ENCODE data around the gene MUSTN1. TPM values are rescaled to one million over a fixed set of nuclear protein-coding genes. Genes with fewer than 3 reads are reported as not detected.

Gene MUSTN1
- total and polyA plus RNA-seq, 2 experiments from 2014 or later: 1.2 to 1.4 TPM

DNA sequence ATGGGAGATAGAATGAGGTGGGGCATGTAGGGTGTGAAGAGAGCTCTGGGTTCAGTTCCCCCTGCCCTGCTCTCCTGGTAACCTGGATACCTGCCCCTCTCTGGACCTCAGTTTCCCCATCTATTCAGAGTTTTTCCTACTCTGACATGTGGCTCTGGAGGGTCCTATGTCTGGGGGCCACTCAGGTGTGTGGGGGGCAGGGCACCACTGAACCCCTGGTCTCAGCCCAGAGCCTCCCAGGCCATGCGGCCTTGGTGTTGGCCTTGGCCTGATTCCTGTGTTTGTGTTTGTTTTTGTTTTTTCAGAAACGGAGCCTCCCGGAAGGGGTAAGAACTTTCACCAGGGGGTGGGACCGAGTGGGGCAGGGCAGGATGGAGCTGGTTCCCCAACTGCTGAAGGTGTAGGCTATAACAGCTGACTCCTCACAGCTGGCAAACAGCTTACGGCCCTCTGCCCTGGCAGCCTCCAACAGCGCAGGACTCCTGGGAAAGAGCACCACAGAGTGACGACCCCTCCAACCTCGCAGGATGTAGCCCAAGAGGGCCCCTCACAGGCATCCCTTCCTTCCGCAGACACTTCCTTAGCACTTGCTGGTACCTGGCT, 39.4 kb downstream of the MUSTN1 start:
- ATAC-seq: no peak
- H3K27me3 Mint-ChIP-seq (ENCODE audit: insufficient read depth, low read depth, poor library complexity): peaks cover 17% of the 10 kb centered on the region
- H3K9me2 ChIP-seq (ENCODE audit: insufficient read depth): no peaks in the 10 kb centered on the region
- no peaks in the 10 kb centered on the region for H3F3A ChIP-seq (replicated peaks; ENCODE audit: low read depth)
- H3K4me3 Mint-ChIP-seq: no peak overlapping the region
- no peak overlapping the region for H3K27ac Mint-ChIP-seq
- TF ChIP-seq ZNF114 (CRISPR knock-in tag; IDR thresholded peaks at IDR 0.05) (no peak), CREB1 (CRISPR knock-in tag; IDR thresholded peaks at IDR 0.05; ENCODE audit: low read depth) (no peak), EZH2phosphoT487 (IDR thresholded peaks at IDR 0.05; ENCODE audit: unreplicated experiment) (no peak), JUNB (IDR thresholded peaks at IDR 0.05; ENCODE audit: unreplicated experiment) (no peak), EZH2 (IDR thresholded peaks at IDR 0.05; ENCODE audit: low read depth, unreplicated experiment) (no peak), NANOG (IDR thresholded peaks at IDR 0.05; ENCODE audit: borderline replicate concordance) (no peak), ZNF331 (CRISPR knock-in tag; IDR thresholded peaks at IDR 0.05; ENCODE audit: low read depth) (no peak), POLR2AphosphoS5 (IDR thresholded peaks at IDR 0.05; ENCODE audit: low read depth) (no peak), STAT1 (IDR thresholded peaks at IDR 0.05; ENCODE audit: unreplicated experiment) (no peak), ETS1 (IDR thresholded peaks at IDR 0.05) (no peak), CTCF (conservative IDR thresholded peaks at IDR 0.05; ENCODE audit: low read depth in 2 of 2) (no peak)
- TF ChIP-seq, protein P1, sequence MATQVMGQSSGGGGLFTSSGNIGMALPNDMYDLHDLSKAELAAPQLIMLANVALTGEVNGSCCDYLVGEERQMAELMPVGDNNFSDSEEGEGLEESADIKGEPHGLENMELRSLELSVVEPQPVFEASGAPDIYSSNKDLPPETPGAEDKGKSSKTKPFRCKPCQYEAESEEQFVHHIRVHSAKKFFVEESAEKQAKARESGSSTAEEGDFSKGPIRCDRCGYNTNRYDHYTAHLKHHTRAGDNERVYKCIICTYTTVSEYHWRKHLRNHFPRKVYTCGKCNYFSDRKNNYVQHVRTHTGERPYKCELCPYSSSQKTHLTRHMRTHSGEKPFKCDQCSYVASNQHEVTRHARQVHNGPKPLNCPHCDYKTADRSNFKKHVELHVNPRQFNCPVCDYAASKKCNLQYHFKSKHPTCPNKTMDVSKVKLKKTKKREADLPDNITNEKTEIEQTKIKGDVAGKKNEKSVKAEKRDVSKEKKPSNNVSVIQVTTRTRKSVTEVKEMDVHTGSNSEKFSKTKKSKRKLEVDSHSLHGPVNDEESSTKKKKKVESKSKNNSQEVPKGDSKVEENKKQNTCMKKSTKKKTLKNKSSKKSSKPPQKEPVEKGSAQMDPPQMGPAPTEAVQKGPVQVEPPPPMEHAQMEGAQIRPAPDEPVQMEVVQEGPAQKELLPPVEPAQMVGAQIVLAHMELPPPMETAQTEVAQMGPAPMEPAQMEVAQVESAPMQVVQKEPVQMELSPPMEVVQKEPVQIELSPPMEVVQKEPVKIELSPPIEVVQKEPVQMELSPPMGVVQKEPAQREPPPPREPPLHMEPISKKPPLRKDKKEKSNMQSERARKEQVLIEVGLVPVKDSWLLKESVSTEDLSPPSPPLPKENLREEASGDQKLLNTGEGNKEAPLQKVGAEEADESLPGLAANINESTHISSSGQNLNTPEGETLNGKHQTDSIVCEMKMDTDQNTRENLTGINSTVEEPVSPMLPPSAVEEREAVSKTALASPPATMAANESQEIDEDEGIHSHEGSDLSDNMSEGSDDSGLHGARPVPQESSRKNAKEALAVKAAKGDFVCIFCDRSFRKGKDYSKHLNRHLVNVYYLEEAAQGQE (IDR thresholded peaks at IDR 0.05; ENCODE audit: unreplicated experiment): no peak
- TF ChIP-seq, protein P2, sequence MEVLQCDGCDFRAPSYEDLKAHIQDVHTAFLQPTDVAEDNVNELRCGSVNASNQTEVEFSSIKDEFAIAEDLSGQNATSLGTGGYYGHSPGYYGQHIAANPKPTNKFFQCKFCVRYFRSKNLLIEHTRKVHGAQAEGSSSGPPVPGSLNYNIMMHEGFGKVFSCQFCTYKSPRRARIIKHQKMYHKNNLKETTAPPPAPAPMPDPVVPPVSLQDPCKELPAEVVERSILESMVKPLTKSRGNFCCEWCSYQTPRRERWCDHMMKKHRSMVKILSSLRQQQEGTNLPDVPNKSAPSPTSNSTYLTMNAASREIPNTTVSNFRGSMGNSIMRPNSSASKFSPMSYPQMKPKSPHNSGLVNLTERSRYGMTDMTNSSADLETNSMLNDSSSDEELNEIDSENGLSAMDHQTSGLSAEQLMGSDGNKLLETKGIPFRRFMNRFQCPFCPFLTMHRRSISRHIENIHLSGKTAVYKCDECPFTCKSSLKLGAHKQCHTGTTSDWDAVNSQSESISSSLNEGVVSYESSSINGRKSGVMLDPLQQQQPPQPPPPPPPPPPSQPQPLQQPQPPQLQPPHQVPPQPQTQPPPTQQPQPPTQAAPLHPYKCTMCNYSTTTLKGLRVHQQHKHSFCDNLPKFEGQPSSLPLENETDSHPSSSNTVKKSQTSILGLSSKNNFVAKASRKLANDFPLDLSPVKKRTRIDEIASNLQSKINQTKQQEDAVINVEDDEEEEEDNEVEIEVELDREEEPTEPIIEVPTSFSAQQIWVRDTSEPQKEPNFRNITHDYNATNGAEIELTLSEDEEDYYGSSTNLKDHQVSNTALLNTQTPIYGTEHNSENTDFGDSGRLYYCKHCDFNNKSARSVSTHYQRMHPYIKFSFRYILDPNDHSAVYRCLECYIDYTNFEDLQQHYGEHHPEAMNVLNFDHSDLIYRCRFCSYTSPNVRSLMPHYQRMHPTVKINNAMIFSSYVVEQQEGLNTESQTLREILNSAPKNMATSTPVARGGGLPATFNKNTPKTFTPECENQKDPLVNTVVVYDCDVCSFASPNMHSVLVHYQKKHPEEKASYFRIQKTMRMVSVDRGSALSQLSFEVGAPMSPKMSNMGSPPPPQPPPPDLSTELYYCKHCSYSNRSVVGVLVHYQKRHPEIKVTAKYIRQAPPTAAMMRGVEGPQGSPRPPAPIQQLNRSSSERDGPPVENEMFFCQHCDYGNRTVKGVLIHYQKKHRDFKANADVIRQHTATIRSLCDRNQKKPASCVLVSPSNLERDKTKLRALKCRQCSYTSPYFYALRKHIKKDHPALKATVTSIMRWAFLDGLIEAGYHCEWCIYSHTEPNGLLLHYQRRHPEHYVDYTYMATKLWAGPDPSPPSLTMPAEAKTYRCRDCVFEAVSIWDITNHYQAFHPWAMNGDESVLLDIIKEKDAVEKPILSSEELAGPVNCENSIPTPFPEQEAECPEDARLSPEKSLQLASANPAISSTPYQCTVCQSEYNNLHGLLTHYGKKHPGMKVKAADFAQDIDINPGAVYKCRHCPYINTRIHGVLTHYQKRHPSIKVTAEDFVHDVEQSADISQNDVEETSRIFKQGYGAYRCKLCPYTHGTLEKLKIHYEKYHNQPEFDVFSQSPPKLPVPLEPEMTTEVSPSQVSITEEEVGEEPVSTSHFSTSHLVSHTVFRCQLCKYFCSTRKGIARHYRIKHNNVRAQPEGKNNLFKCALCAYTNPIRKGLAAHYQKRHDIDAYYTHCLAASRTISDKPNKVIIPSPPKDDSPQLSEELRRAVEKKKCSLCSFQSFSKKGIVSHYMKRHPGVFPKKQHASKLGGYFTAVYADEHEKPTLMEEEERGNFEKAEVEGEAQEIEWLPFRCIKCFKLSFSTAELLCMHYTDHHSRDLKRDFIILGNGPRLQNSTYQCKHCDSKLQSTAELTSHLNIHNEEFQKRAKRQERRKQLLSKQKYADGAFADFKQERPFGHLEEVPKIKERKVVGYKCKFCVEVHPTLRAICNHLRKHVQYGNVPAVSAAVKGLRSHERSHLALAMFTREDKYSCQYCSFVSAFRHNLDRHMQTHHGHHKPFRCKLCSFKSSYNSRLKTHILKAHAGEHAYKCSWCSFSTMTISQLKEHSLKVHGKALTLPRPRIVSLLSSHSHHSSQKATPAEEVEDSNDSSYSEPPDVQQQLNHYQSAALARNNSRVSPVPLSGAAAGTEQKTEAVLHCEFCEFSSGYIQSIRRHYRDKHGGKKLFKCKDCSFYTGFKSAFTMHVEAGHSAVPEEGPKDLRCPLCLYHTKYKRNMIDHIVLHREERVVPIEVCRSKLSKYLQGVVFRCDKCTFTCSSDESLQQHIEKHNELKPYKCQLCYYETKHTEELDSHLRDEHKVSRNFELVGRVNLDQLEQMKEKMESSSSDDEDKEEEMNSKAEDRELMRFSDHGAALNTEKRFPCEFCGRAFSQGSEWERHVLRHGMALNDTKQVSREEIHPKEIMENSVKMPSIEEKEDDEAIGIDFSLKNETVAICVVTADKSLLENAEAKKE (CRISPR knock-in tag; IDR thresholded peaks at IDR 0.05): no peak
- H3K9me3 Mint-ChIP-seq: no peaks in the 10 kb centered on the region
- H3K4me1 ChIP-seq (ENCODE audit: insufficient read depth): no peaks in the 10 kb centered on the region
- H3K4me1 Mint-ChIP-seq: no peaks in the 10 kb centered on the region
- no peak overlapping the region for H2AFZ ChIP-seq
- H3K4me2 ChIP-seq: no peak overlapping the region
- H3K36me3 Mint-ChIP-seq (ENCODE audit: low read depth): no peaks in the 10 kb centered on the region; the same call in 2 of the 3 replicates
- H3K27me3 ChIP-seq (ENCODE audit: insufficient read depth): no peaks in the 10 kb centered on the region
- no peaks in the 10 kb centered on the region for H4K20me1 ChIP-seq (replicated peaks; ENCODE audit: insufficient read depth)
- no peak overlapping the region for H3K27ac ChIP-seq (ENCODE audit: low read depth)
- no peak overlapping the region for H3K4me3 ChIP-seq
- H3K79me2 ChIP-seq (replicated peaks; ENCODE audit: insufficient read depth): no peaks in the 10 kb centered on the region
- no peak for DNase-seq (ENCODE audit: low spot score)
- H3K36me3 ChIP-seq (ENCODE audit: insufficient read depth): no peaks in the 10 kb centered on the region

All from GM23338 (cell line).